Uterus (tissue), 4 donors: ENCODE measurements around the gene RPRD1B. TPM values are rescaled to one million over a fixed set of nuclear protein-coding genes. Genes with fewer than 3 reads are reported as not detected.

Experiments used
- DNase-seq, 2 donors: peaks; one replicate each; pipeline ENCODE4 v3.0.0-alpha.2; 2019 to 2020
- H3K27ac ChIP-seq, 2 donors: fragments of 200-600 bp; sonication (generic); 1 replicate in 1 of 2; 2 replicates in 1 of 2; pipeline ENCODE4 v1.5.1; 2016 to 2018
- H3K27me3 ChIP-seq, 2 donors: fragments of 200-600 bp; sonication (generic); one replicate each; pipeline ENCODE4 v1.5.1; 2018 to 2019; ENCODE audit warnings: control low read depth in 1 of 2
- H3K36me3 ChIP-seq, 2 donors: fragments of 200-600 bp; sonication (generic); one replicate each; pipeline ENCODE4 v1.5.1; 2019; ENCODE audit warnings: control low read depth in 1 of 2
- H3K4me1 ChIP-seq, 2 donors: fragments of 200-600 bp; sonication (generic); one replicate each; pipeline ENCODE4 v1.5.1; 2018 to 2019; ENCODE audit warnings: control low read depth in 1 of 2
- H3K4me3 ChIP-seq, 2 donors: fragments of 200-600 bp; sonication (generic); 1 replicate in 1 of 2; 2 replicates in 1 of 2; pipeline ENCODE4 v1.5.1; 2018 to 2019; ENCODE audit warnings: mild to moderate bottlenecking in 1 of 2
- H3K9me3 ChIP-seq, 2 donors: fragments of 200-600 bp; sonication (generic); one replicate each; pipeline ENCODE4 v1.5.1; 2019; ENCODE audit warnings: control low read depth in 1 of 2
- POLR2A ChIP-seq, 2 donors: fragments of 450-650 bp; IDR thresholded peaks; one replicate each; pipeline ENCODE4 v1.6.1; 2016; ENCODE audit warnings: antibody characterized with exemption in 2 of 2, mild to moderate bottlenecking in 1 of 2, moderate library complexity in 1 of 2
- intact Hi-C: fragments of 100-400 bp; cut with DNase I; formaldehyde crosslinking; loops from one replicate; pipeline ENCODE4 v1.15.1; 2023; ENCODE audit warnings: low total_unique reads
- total RNA-seq, 4 donors: library from RNA; depleted of rRNA in 3 of 4; stranded (reverse); fragments of >200 nt in 3 of 4; gene quantifications; one replicate each; pipeline versions ENCODE4 v1.1.0 to v1.2.4, GENCODE V29; 2014 to 2023
- TF ChIP-seq, protein P1 (sequence below), 4 experiments: fragments of 200-600 bp in 2 of 4; fragments of 450-650 bp in 2 of 4; sonication (generic) in 2 of 4; IDR thresholded peaks; one replicate each; pipeline ENCODE4 v1.5.1; 2016 to 2019; ENCODE audit warnings: antibody characterized with exemption in 4 of 4, mild to moderate bottlenecking in 2 of 4, moderate library complexity in 1 of 4
- donor health status: DM: yes; HTN: yes; CAD: no.

The RPRD1B gene
- total RNA-seq, 4 donors from 2014 or later, result 7.9 to 71.3 (median 26.1) TPM

- Histone ChIP-seq H3K9me3 (no peaks in the 10 kb centered on the region), H3K4me3 (no peak overlapping the region), H3K27me3 (no peaks in the 10 kb centered on the region), H3K4me1 (no peaks in the 10 kb centered on the region), H3K36me3 (no peaks in the 10 kb centered on the region), H3K27ac (no peak overlapping the region)
- intact Hi-C loops, result no loop called here
- no peak for DNase-seq
- no peak for TF ChIP-seq POLR2A (IDR thresholded peaks at IDR 0.05)
- TF ChIP-seq, protein P1, sequence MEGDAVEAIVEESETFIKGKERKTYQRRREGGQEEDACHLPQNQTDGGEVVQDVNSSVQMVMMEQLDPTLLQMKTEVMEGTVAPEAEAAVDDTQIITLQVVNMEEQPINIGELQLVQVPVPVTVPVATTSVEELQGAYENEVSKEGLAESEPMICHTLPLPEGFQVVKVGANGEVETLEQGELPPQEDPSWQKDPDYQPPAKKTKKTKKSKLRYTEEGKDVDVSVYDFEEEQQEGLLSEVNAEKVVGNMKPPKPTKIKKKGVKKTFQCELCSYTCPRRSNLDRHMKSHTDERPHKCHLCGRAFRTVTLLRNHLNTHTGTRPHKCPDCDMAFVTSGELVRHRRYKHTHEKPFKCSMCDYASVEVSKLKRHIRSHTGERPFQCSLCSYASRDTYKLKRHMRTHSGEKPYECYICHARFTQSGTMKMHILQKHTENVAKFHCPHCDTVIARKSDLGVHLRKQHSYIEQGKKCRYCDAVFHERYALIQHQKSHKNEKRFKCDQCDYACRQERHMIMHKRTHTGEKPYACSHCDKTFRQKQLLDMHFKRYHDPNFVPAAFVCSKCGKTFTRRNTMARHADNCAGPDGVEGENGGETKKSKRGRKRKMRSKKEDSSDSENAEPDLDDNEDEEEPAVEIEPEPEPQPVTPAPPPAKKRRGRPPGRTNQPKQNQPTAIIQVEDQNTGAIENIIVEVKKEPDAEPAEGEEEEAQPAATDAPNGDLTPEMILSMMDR (IDR thresholded peaks at IDR 0.05), result no peak
Measured at GRCh38 chr20:38011696-38012095, 21.9 kb upstream of the RPRD1B start.

DNA sequence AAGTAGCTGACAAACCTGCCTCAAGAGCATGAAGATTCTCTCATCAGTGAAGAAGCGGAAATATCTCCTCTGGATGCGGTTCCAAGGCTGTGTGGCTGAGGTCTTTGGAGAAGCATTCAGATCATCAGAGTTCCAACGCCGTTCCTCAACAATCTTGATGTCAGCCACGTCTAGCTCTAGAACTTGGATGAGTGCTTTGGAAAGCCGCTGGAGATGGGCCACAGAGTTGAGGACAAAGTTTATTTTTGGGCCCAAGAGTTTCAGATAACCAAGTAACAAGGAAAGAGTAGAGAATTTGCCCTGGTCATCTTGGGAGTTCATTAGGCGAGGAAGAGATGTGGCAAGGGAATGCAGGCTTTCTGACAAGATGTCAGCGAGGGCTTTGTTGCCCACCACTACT lies 21.2 kb upstream of the RPRD1B start:
- no peak overlapping the region for H3K4me3 ChIP-seq
- no peaks in the 10 kb centered on the region for H3K9me3 ChIP-seq
- TF ChIP-seq POLR2A (IDR thresholded peaks at IDR 0.05), result no peak
- TF ChIP-seq, protein P1 (IDR thresholded peaks at IDR 0.05), result no peak
- DNase-seq, result no peak
- H3K27ac ChIP-seq, result no peak overlapping the region
- H3K36me3 ChIP-seq, result no peaks in the 10 kb centered on the region
- no peaks in the 10 kb centered on the region for H3K27me3 ChIP-seq
- intact Hi-C loops, result no loop called here
- no peaks in the 10 kb centered on the region for H3K4me1 ChIP-seq

DNA sequence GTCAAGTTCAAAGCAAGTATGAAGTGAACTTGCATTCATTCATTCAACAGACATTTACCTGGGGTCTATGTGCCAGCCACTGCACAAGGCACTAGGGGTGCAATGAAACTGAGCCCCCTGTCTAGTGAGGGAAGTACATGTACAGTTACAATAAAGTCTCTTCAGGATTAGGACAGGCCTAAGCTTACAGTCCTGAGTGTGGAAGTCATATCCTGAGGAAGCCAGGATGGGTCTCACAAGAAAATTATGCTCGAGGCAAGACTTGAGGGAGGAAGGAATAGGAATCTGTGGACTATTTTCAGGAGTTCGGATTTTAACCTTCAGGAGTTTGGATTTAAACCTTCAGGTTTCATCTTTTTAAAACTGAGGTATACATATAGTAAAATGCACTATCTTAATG lies 19.7 kb upstream of the RPRD1B start:
- no peaks in the 10 kb centered on the region for H3K36me3 ChIP-seq
- H3K9me3 ChIP-seq, result peaks cover 0 to 13% of the 10 kb centered on the region in 2 donors
- intact Hi-C loops, result no loop called here
- DNase-seq, result no peak
- H3K4me3 ChIP-seq, result no peak overlapping the region
- H3K27me3 ChIP-seq, result no peaks in the 10 kb centered on the region
- H3K27ac ChIP-seq, result no peak overlapping the region
- no peaks in the 10 kb centered on the region for H3K4me1 ChIP-seq
- TF ChIP-seq, protein P1 (IDR thresholded peaks at IDR 0.05), result no peak
- TF ChIP-seq POLR2A (IDR thresholded peaks at IDR 0.05), result no peak

GRCh38 chr20:38017959-38018358 lies 15.6 kb upstream of the RPRD1B start:
- Histone ChIP-seq H3K27ac (no peak overlapping the region), H3K9me3 (peaks cover 0 to 17% of the 10 kb centered on the region in 2 donors), H3K4me1 (no peaks in the 10 kb centered on the region), H3K4me3 (no peak overlapping the region), H3K36me3 (no peaks in the 10 kb centered on the region), H3K27me3 (no peaks in the 10 kb centered on the region)
- intact Hi-C loops, result no loop called here
- no peak for DNase-seq
- no peak for TF ChIP-seq POLR2A (IDR thresholded peaks at IDR 0.05)
- TF ChIP-seq, protein P1 (IDR thresholded peaks at IDR 0.05), result no peak

GRCh38 chr20:38018385-38018784 lies 15.2 kb upstream of the RPRD1B start:
- Histone ChIP-seq H3K36me3 (no peaks in the 10 kb centered on the region), H3K9me3 (peaks cover 0 to 17% of the 10 kb centered on the region in 2 donors), H3K4me1 (no peaks in the 10 kb centered on the region), H3K27me3 (no peaks in the 10 kb centered on the region), H3K4me3 (no peak overlapping the region), H3K27ac (no peak overlapping the region)
- intact Hi-C loops, result no loop called here
- no peak for TF ChIP-seq POLR2A (IDR thresholded peaks at IDR 0.05)
- TF ChIP-seq, protein P1 (IDR thresholded peaks at IDR 0.05), result no peak
- DNase-seq, result no peak
